Prostate gland (tissue), 2 donors: ENCODE measurements around the gene MAP6. TPM values are rescaled to one million over a fixed set of nuclear protein-coding genes. Genes with fewer than 3 reads are reported as not detected.
A peak's percentile ranks its signal among the peaks of the same experiment; 100 is the strongest.

Experiments used
- DNase-seq: peaks from one replicate; pipeline ENCODE4 v3.0.0-alpha.2; 2019; ENCODE audit warnings: low spot score
- H3K27ac ChIP-seq, 2 donors: fragments of 200-600 bp; sonication (generic); 2 replicates each; pipeline ENCODE4 v1.5.1; 2017 to 2019
- H3K27me3 ChIP-seq: fragments of 200-600 bp; sonication (generic); replicated peaks from 2 replicates; pipeline ENCODE4 v1.5.1; 2019; ENCODE audit not compliant: insufficient read depth
- H3K36me3 ChIP-seq, 2 donors: fragments of 200-600 bp; sonication (generic); 1 replicate in 1 of 2; 2 replicates in 1 of 2; pipeline versions ENCODE4 v1.5.1 to v1.8.1; 2017 to 2019
- H3K4me1 ChIP-seq: fragments of 200-600 bp; sonication (generic); replicated peaks from 2 replicates; pipeline ENCODE4 v1.5.1; 2019
- H3K4me3 ChIP-seq, 2 donors: fragments of 200-600 bp; sonication (generic); 2 replicates each; pipeline ENCODE4 v1.5.1; 2017 to 2019
- H3K9me3 ChIP-seq: fragments of 200-600 bp; sonication (generic); 2 replicates; pipeline ENCODE4 v1.5.1; 2017
- CTCF ChIP-seq, 4 experiments: fragments of 200-600 bp in 2 of 4; fragments of 450-650 bp in 2 of 4; sonication (generic) in 2 of 4; IDR thresholded peaks; 1 replicate in 3 of 4; 2 replicates in 1 of 4; pipeline ENCODE4 v1.5.1; 2016 to 2019; ENCODE audit warnings: antibody characterized with exemption in 4 of 4, mild to moderate bottlenecking in 2 of 4, moderate library complexity in 2 of 4
- POLR2A ChIP-seq: fragments of 450-650 bp; IDR thresholded peaks from one replicate; pipeline ENCODE4 v1.6.1; 2016; ENCODE audit warnings: antibody characterized with exemption, mild to moderate bottlenecking
- POLR2AphosphoS5 ChIP-seq: sonication (generic); formaldehyde crosslinking; IDR thresholded peaks from one replicate; pipeline ENCODE4 v1.6.1; 2017; ENCODE audit warnings: antibody characterized with exemption
- WGBS: methylation state at CpG from one replicate; pipeline ENCODE4 v1.1.5; 2018; 5-methylcytosine and 5-hydroxymethylcytosine counted together
- intact Hi-C: fragments of 100-400 bp; cut with DNase I; formaldehyde crosslinking; loops from one replicate; pipeline ENCODE4 v1.14.2; 2022
- total RNA-seq, 2 donors: library from RNA; depleted of rRNA; stranded (reverse); fragments of >200 nt; gene quantifications; one replicate each; pipeline ENCODE4 v1.1.0, GENCODE V29; 2016

MAP6 gene
- total RNA-seq, 2 donors from 2014 or later: 15.8 to 21.5 TPM

- intact Hi-C loops: no loop called here
These were observed 114.4 kb downstream of the MAP6 start for GRCh38 chr11:75554258-75555022.

GRCh38 chr11:75553889-75554257 lies 115.0 kb downstream of the MAP6 start:
- peak overlapping the region; percentile 45 to 70 for H3K27ac ChIP-seq
- TF ChIP-seq POLR2AphosphoS5: no peak
- no peak for TF ChIP-seq CTCF (IDR thresholded peaks at IDR 0.05)
- TF ChIP-seq POLR2A: no peak
- peaks cover 9% of the 10 kb centered on the region for H3K4me1 ChIP-seq
- 40% methylated on average over 1 of the region's 1 CpG for WGBS
- H3K36me3 ChIP-seq: no peaks in the 10 kb centered on the region
- no peaks in the 10 kb centered on the region for H3K27me3 ChIP-seq
- H3K4me3 ChIP-seq: no peak overlapping the region
- DNase-seq: no peak
- intact Hi-C loops: no loop called here
- H3K9me3 ChIP-seq: no peaks in the 10 kb centered on the region

More at GRCh38 chr11:75554258-75555022, 114.4 kb downstream of the MAP6 start:
- no peaks in the 10 kb centered on the region for H3K9me3 ChIP-seq
- H3K36me3 ChIP-seq: no peaks in the 10 kb centered on the region
- H3K27ac ChIP-seq: peak overlapping the region; percentile 45 to 70
- 49% methylated on average over 21 of the region's 21 CpGs for WGBS
- no peak overlapping the region for H3K4me3 ChIP-seq
- no peaks in the 10 kb centered on the region for H3K27me3 ChIP-seq
- peaks cover 9% of the 10 kb centered on the region for H3K4me1 ChIP-seq
- DNase-seq: peak; percentile 19
- TF ChIP-seq CTCF (IDR thresholded peaks at IDR 0.05): no peak
- TF ChIP-seq POLR2A: no peak
- TF ChIP-seq POLR2AphosphoS5: peak; percentile 69

- peaks cover 4% of the 10 kb centered on the region for H3K4me1 ChIP-seq
These were observed 115.7 kb downstream of the MAP6 start for GRCh38 chr11:75553182-75553581.

GRCh38 chr11:75549370-75549958 lies 119.4 kb downstream of the MAP6 start:
- no peaks in the 10 kb centered on the region for H3K27me3 ChIP-seq
- no peak overlapping the region for H3K4me3 ChIP-seq
- no peaks in the 10 kb centered on the region for H3K9me3 ChIP-seq
- 88% methylated on average over 5 of the region's 5 CpGs for WGBS
- H3K4me1 ChIP-seq: no peaks in the 10 kb centered on the region
- intact Hi-C loops: loop anchor here (2.0 to 5.0 kb wide), 2 partner anchors 25 to 318 kb away; no protein-coding TSS in a partner anchor
- TF ChIP-seq CTCF (IDR thresholded peaks at IDR 0.05) (no peak), POLR2AphosphoS5 (no peak), POLR2A (no peak)
- DNase-seq: no peak
- no peak overlapping the region for H3K27ac ChIP-seq
- H3K36me3 ChIP-seq: no peaks in the 10 kb centered on the region

More at GRCh38 chr11:75553182-75553581, 115.7 kb downstream of the MAP6 start:
- 74% methylated on average over 5 of the region's 6 CpGs for WGBS
- H3K27ac ChIP-seq: no peak overlapping the region
- no peak overlapping the region for H3K4me3 ChIP-seq
- no peaks in the 10 kb centered on the region for H3K36me3 ChIP-seq
- no peak for DNase-seq
- H3K9me3 ChIP-seq: no peaks in the 10 kb centered on the region
- intact Hi-C loops: no loop called here
- no peaks in the 10 kb centered on the region for H3K27me3 ChIP-seq
- no peak for TF ChIP-seq POLR2AphosphoS5
- TF ChIP-seq CTCF (IDR thresholded peaks at IDR 0.05): no peak
- TF ChIP-seq POLR2A: no peak
